ENCODE results near the gene PRCC. TPM values are rescaled to one million over a fixed set of nuclear protein-coding genes. Genes with fewer than 3 reads are reported as not detected.

PRCC gene
- total and polyA plus RNA-seq, 5 donors from 2014 or later, result 35.5 to 67.8 (median 36.8) TPM

GRCh38 chr1:156785458-156785857 lies 18.1 kb downstream of the PRCC start:
- no peaks in the 10 kb centered on the region for H3K9me3 Mint-ChIP-seq
- peaks cover 63% of the 10 kb centered on the region for H3K36me3 ChIP-seq (ENCODE audit: control insufficient read depth, insufficient read depth, low read length)
- peaks cover 51% of the 10 kb centered on the region for H3K36me3 Mint-ChIP-seq
- H3K27me3 Mint-ChIP-seq, result no peaks in the 10 kb centered on the region
- H3K27ac ChIP-seq (ENCODE audit: insufficient read depth, low read length, poor library complexity, severe bottlenecking), result no peak overlapping the region
- H3K4me1 ChIP-seq (ENCODE audit: control insufficient read depth, insufficient read depth, low read length, poor library complexity, severe bottlenecking), result no peaks in the 10 kb centered on the region
- ATAC-seq (ENCODE audit: low read depth in 2 of 2) (no peak), DNase-seq (no peak)
- H3K27me3 ChIP-seq (ENCODE audit: control insufficient read depth, insufficient read depth, low read length), result no peaks in the 10 kb centered on the region
- H3K4me3 Mint-ChIP-seq, result no peak overlapping the region
- H3K27ac Mint-ChIP-seq, result no peak overlapping the region
- no peaks in the 10 kb centered on the region for H3K9me3 ChIP-seq (ENCODE audit: control insufficient read depth in 2 of 2, low read length in 2 of 2)
- peaks cover 17 to 32% (median 19%) of the 10 kb centered on the region in 4 donors for H3K4me1 Mint-ChIP-seq
- no peak overlapping the region for H3K4me3 ChIP-seq (ENCODE audit: low read depth, low read length)

- H3K9me3 ChIP-seq (ENCODE audit: control insufficient read depth in 2 of 2, low read length in 2 of 2), result no peaks in the 10 kb centered on the region
- peaks cover 10 to 30% (median 12%) of the 10 kb centered on the region in 4 donors for H3K4me1 Mint-ChIP-seq
- H3K27me3 ChIP-seq (ENCODE audit: control insufficient read depth, insufficient read depth, low read length), result no peaks in the 10 kb centered on the region
- ATAC-seq (ENCODE audit: low read depth in 2 of 2) (no peak), DNase-seq (no peak)
- peaks cover 49% of the 10 kb centered on the region for H3K36me3 Mint-ChIP-seq
- no peaks in the 10 kb centered on the region for H3K9me3 Mint-ChIP-seq
- peaks cover 68% of the 10 kb centered on the region for H3K36me3 ChIP-seq (ENCODE audit: control insufficient read depth, insufficient read depth, low read length)
- H3K27me3 Mint-ChIP-seq, result no peaks in the 10 kb centered on the region
- H3K4me3 ChIP-seq (ENCODE audit: low read depth, low read length), result no peak overlapping the region
- no peak overlapping the region for H3K4me3 Mint-ChIP-seq
- peak overlapping the region in 1 of 3 donors; percentile 86 for H3K27ac Mint-ChIP-seq
- no peaks in the 10 kb centered on the region for H3K4me1 ChIP-seq (ENCODE audit: control insufficient read depth, insufficient read depth, low read length, poor library complexity, severe bottlenecking)
- no peak overlapping the region for H3K27ac ChIP-seq (ENCODE audit: insufficient read depth, low read length, poor library complexity, severe bottlenecking)
Measured at GRCh38 chr1:156786640-156787039, 19.3 kb downstream of the PRCC start.

- no peaks in the 10 kb centered on the region for H3K4me1 ChIP-seq (ENCODE audit: control insufficient read depth, insufficient read depth, low read length, poor library complexity, severe bottlenecking)
- no peak overlapping the region for H3K27ac ChIP-seq (ENCODE audit: insufficient read depth, low read length, poor library complexity, severe bottlenecking)
- DNase-seq (no peak), ATAC-seq (ENCODE audit: low read depth in 2 of 2) (no peak)
- Mint-ChIP-seq H3K36me3 (peaks cover 48% of the 10 kb centered on the region), H3K4me1 (peaks cover 4 to 20% (median 7%) of the 10 kb centered on the region in 4 donors), H3K27me3 (no peaks in the 10 kb centered on the region), H3K4me3 (peak overlapping the region in 1 of 4 donors; percentile 21), H3K27ac (peak overlapping the region in 2 of 3 donors; percentile 32 to 90), H3K9me3 (no peaks in the 10 kb centered on the region)
- no peaks in the 10 kb centered on the region for H3K9me3 ChIP-seq (ENCODE audit: control insufficient read depth in 2 of 2, low read length in 2 of 2)
- H3K27me3 ChIP-seq (ENCODE audit: control insufficient read depth, insufficient read depth, low read length), result no peaks in the 10 kb centered on the region
- H3K4me3 ChIP-seq (ENCODE audit: low read depth, low read length), result no peak overlapping the region
- H3K36me3 ChIP-seq (ENCODE audit: control insufficient read depth, insufficient read depth, low read length), result peaks cover 69% of the 10 kb centered on the region
Measured at GRCh38 chr1:156788136-156788535, 20.8 kb downstream of the PRCC start.

GRCh38 chr1:156789621-156790318 lies 22.4 kb downstream of the PRCC start:
- no peaks in the 10 kb centered on the region for H3K27me3 Mint-ChIP-seq
- H3K36me3 Mint-ChIP-seq, result peaks cover 52% of the 10 kb centered on the region
- Histone ChIP-seq H3K4me1 (ENCODE audit: control insufficient read depth, insufficient read depth, low read length, poor library complexity, severe bottlenecking) (no peaks in the 10 kb centered on the region), H3K4me3 (ENCODE audit: low read depth, low read length) (no peak overlapping the region), H3K27ac (ENCODE audit: insufficient read depth, low read length, poor library complexity, severe bottlenecking) (no peak overlapping the region), H3K9me3 (ENCODE audit: control insufficient read depth in 2 of 2, low read length in 2 of 2) (no peaks in the 10 kb centered on the region), H3K27me3 (ENCODE audit: control insufficient read depth, insufficient read depth, low read length) (no peaks in the 10 kb centered on the region), H3K36me3 (ENCODE audit: control insufficient read depth, insufficient read depth, low read length) (peaks cover 75% of the 10 kb centered on the region)
- no peaks in the 10 kb centered on the region for H3K9me3 Mint-ChIP-seq
- H3K4me1 Mint-ChIP-seq, result peaks cover 4 to 13% (median 7%) of the 10 kb centered on the region in 4 donors
- no peak overlapping the region for H3K4me3 Mint-ChIP-seq
- H3K27ac Mint-ChIP-seq, result peak overlapping the region in 1 of 3 donors; percentile 35
- DNase-seq, result no peak
- no peak for ATAC-seq (ENCODE audit: low read depth in 2 of 2)

- no peak overlapping the region for H3K4me3 Mint-ChIP-seq
Measured at GRCh38 chr1:156794506-156795373, 27.4 kb downstream of the PRCC start.

GRCh38 chr1:156795374-156795733 lies 28.0 kb downstream of the PRCC start:
- ATAC-seq (ENCODE audit: low read depth in 2 of 2), result no peak
- peaks cover 45% of the 10 kb centered on the region for H3K36me3 Mint-ChIP-seq
- no peak for DNase-seq
- H3K27me3 Mint-ChIP-seq, result no peaks in the 10 kb centered on the region
- no peaks in the 10 kb centered on the region for H3K9me3 Mint-ChIP-seq
- H3K9me3 ChIP-seq (ENCODE audit: control insufficient read depth in 2 of 2, low read length in 2 of 2), result no peaks in the 10 kb centered on the region
- no peaks in the 10 kb centered on the region for H3K27me3 ChIP-seq (ENCODE audit: control insufficient read depth, insufficient read depth, low read length)
- H3K4me3 ChIP-seq (ENCODE audit: low read depth, low read length), result no peak overlapping the region
- no peak overlapping the region for H3K4me3 Mint-ChIP-seq
- H3K4me1 ChIP-seq (ENCODE audit: control insufficient read depth, insufficient read depth, low read length, poor library complexity, severe bottlenecking), result no peaks in the 10 kb centered on the region
- no peak overlapping the region for H3K27ac Mint-ChIP-seq
- no peak overlapping the region for H3K27ac ChIP-seq (ENCODE audit: insufficient read depth, low read length, poor library complexity, severe bottlenecking)
- H3K36me3 ChIP-seq (ENCODE audit: control insufficient read depth, insufficient read depth, low read length), result peaks cover 85% of the 10 kb centered on the region
- H3K4me1 Mint-ChIP-seq, result peaks cover 0 to 5% (median 2%) of the 10 kb centered on the region in 4 donors

More at GRCh38 chr1:156794506-156795373, 27.4 kb downstream of the PRCC start:
- Histone ChIP-seq H3K36me3 (ENCODE audit: control insufficient read depth, insufficient read depth, low read length) (peaks cover 84% of the 10 kb centered on the region), H3K9me3 (ENCODE audit: control insufficient read depth in 2 of 2, low read length in 2 of 2) (no peaks in the 10 kb centered on the region), H3K4me3 (ENCODE audit: low read depth, low read length) (no peak overlapping the region), H3K4me1 (ENCODE audit: control insufficient read depth, insufficient read depth, low read length, poor library complexity, severe bottlenecking) (no peaks in the 10 kb centered on the region), H3K27me3 (ENCODE audit: control insufficient read depth, insufficient read depth, low read length) (no peaks in the 10 kb centered on the region), H3K27ac (ENCODE audit: insufficient read depth, low read length, poor library complexity, severe bottlenecking) (no peak overlapping the region)
- ATAC-seq (ENCODE audit: low read depth in 2 of 2), result no peak
- Mint-ChIP-seq H3K27me3 (no peaks in the 10 kb centered on the region), H3K4me1 (peaks cover 0 to 11% (median 3%) of the 10 kb centered on the region in 4 donors), H3K36me3 (peaks cover 47% of the 10 kb centered on the region), H3K9me3 (no peaks in the 10 kb centered on the region), H3K27ac (no peak overlapping the region)
- DNase-seq, result no peak

- Histone ChIP-seq H3K27me3 (ENCODE audit: control insufficient read depth, insufficient read depth, low read length) (no peaks in the 10 kb centered on the region), H3K9me3 (ENCODE audit: control insufficient read depth in 2 of 2, low read length in 2 of 2) (no peaks in the 10 kb centered on the region), H3K27ac (ENCODE audit: insufficient read depth, low read length, poor library complexity, severe bottlenecking) (no peak overlapping the region), H3K4me3 (ENCODE audit: low read depth, low read length) (no peak overlapping the region), H3K4me1 (ENCODE audit: control insufficient read depth, insufficient read depth, low read length, poor library complexity, severe bottlenecking) (peaks cover 2% of the 10 kb centered on the region), H3K36me3 (ENCODE audit: control insufficient read depth, insufficient read depth, low read length) (peaks cover 86% of the 10 kb centered on the region)
- Mint-ChIP-seq H3K4me3 (no peak overlapping the region), H3K27ac (peak overlapping the region in 1 of 3 donors; percentile 2), H3K36me3 (peaks cover 47% of the 10 kb centered on the region), H3K4me1 (peaks cover 0 to 5% (median 3%) of the 10 kb centered on the region in 4 donors), H3K9me3 (no peaks in the 10 kb centered on the region), H3K27me3 (no peaks in the 10 kb centered on the region)
- DNase-seq, result no peak
- ATAC-seq (ENCODE audit: low read depth in 2 of 2), result no peak
Measured at GRCh38 chr1:156795787-156796186, 28.5 kb downstream of the PRCC start.
